GM23338 (cell line): Measurements from ENCODE around the gene SH3BP4. TPM values are rescaled to one million over a fixed set of nuclear protein-coding genes. Genes with fewer than 3 reads are reported as not detected.
A peak's percentile ranks its signal among the peaks of the same experiment; 100 is the strongest.

ENCODE experiments used
- ATAC-seq: fragments of 200-7000 bp; cut with Tn5 transposase; 3 replicates; pipeline ENCODE4 v1.9.1; 2020
- DNase-seq: peaks from one replicate; pipeline ENCODE4 v3.0.0-alpha.2; 2015; ENCODE audit warnings: low spot score
- H2AFZ ChIP-seq: fragments of 200-600 bp; sonication (generic); 2 replicates; pipeline ENCODE4 v1.8.0; 2016; ENCODE audit warnings: antibody characterized with exemption, mild to moderate bottlenecking, moderate library complexity
- H3F3A ChIP-seq: fragments of 200-600 bp; sonication (generic); replicated peaks from 2 replicates; pipeline ENCODE4 v1.8.0; 2017; ENCODE audit warnings: antibody characterized with exemption, mixed run types, low read depth
- H3K27ac ChIP-seq: fragments of 200-600 bp; sonication (generic); 2 replicates; pipeline ENCODE4 v1.6.1; 2016; ENCODE audit warnings: low read depth
- H3K27me3 ChIP-seq: fragments of 200-600 bp; sonication (generic); 2 replicates; pipeline ENCODE4 v1.8.0; 2016; ENCODE audit warnings: mild to moderate bottlenecking, mixed run types, moderate library complexity; ENCODE audit not compliant: insufficient read depth
- H3K36me3 ChIP-seq: fragments of 200-600 bp; sonication (generic); 2 replicates; pipeline ENCODE4 v1.8.0; 2016; ENCODE audit warnings: mild to moderate bottlenecking; ENCODE audit not compliant: insufficient read depth
- H3K4me1 ChIP-seq: fragments of 200-600 bp; sonication (generic); 2 replicates; pipeline ENCODE4 v1.8.0; 2016; ENCODE audit warnings: mild to moderate bottlenecking, moderate library complexity; ENCODE audit not compliant: insufficient read depth
- H3K4me2 ChIP-seq: fragments of 200-600 bp; sonication (generic); 2 replicates; pipeline ENCODE4 v1.7.1; 2017; ENCODE audit warnings: mixed run types
- H3K4me3 ChIP-seq: fragments of 200-600 bp; sonication (generic); 2 replicates; pipeline ENCODE4 v1.6.1; 2016; ENCODE audit warnings: mixed run types
- H3K79me2 ChIP-seq: fragments of 200-600 bp; sonication (generic); replicated peaks from 2 replicates; pipeline ENCODE4 v1.8.0; 2017; ENCODE audit warnings: mild to moderate bottlenecking; ENCODE audit not compliant: insufficient read depth
- H3K9me2 ChIP-seq: fragments of 200-600 bp; sonication (generic); 2 replicates; pipeline ENCODE4 v1.8.0; 2017; ENCODE audit not compliant: insufficient read depth
- H4K20me1 ChIP-seq: fragments of 200-600 bp; sonication (generic); replicated peaks from 2 replicates; pipeline ENCODE4 v1.8.0; 2017; ENCODE audit warnings: mild to moderate bottlenecking; ENCODE audit not compliant: insufficient read depth
- H3K27ac Mint-ChIP-seq: 2 replicates; pipeline ENCODE4 v1.8.0; 2020; ENCODE audit warnings: inconsistent platforms, mild to moderate bottlenecking, moderate library complexity, mixed read lengths
- H3K27me3 Mint-ChIP-seq: 3 replicates; pipeline ENCODE4 v1.8.0; 2022; ENCODE audit warnings: low read depth, mild to moderate bottlenecking, moderate library complexity, mixed read lengths, inconsistent platforms; ENCODE audit not compliant: insufficient read depth, poor library complexity
- H3K36me3 Mint-ChIP-seq: 3 replicates; pipeline ENCODE4 v1.8.0; 2021; ENCODE audit warnings: low read depth, mild to moderate bottlenecking, inconsistent platforms, moderate library complexity, mixed read lengths
- H3K4me1 Mint-ChIP-seq: 3 replicates; pipeline ENCODE4 v1.8.0; 2020; ENCODE audit warnings: mild to moderate bottlenecking, inconsistent platforms, mixed read lengths
- H3K4me3 Mint-ChIP-seq: 3 replicates; pipeline ENCODE4 v1.8.0; 2021; ENCODE audit warnings: moderate library complexity, mild to moderate bottlenecking, inconsistent platforms, mixed read lengths
- H3K9me3 Mint-ChIP-seq: 3 replicates; pipeline ENCODE4 v1.8.0; 2020; ENCODE audit warnings: moderate library complexity, mild to moderate bottlenecking, inconsistent platforms, mixed read lengths
- CTCF ChIP-seq, 2 experiments: fragments of 200-600 bp in 1 of 2; sonication (generic) in 1 of 2; conservative IDR thresholded peaks; 2 replicates each; pipeline versions ENCODE4 v1.5.1 to v1.6.1; 2016 to 2017; ENCODE audit warnings: antibody characterized with exemption in 2 of 2, low read depth in 2 of 2, mild to moderate bottlenecking in 2 of 2, moderate library complexity in 1 of 2
- POLR2AphosphoS5 ChIP-seq: IDR thresholded peaks from 2 replicates; pipeline ENCODE4 v1.6.1; 2016; ENCODE audit warnings: antibody characterized with exemption, low read depth
- REST ChIP-seq: IDR thresholded peaks from one replicate; pipeline ENCODE4 v1.6.1; 2018; ENCODE audit warnings: antibody characterized with exemption; ENCODE audit not compliant: unreplicated experiment
- ZNF462 ChIP-seq: fragments of 250-450 bp; sonication (Bioruptor Pico); IDR thresholded peaks from 2 replicates; pipeline ENCODE4 v1.5.0; 2020; ENCODE audit warnings: mild to moderate bottlenecking, moderate library complexity
- polyA plus RNA-seq: library from polyadenylated mRNA; unstranded; fragments of >200 nt; fragmentation: Nextera tagmentation; extraction: Ambion mirVana; gene quantifications from 2 replicates; pipeline ENCODE4 v1.2.1, GENCODE V29; 2016
- total RNA-seq: library from RNA; depleted of rRNA; stranded (reverse); fragments of >200 nt; shearing (Covaris generic); gene quantifications from 2 replicates; pipeline ENCODE4 v1.2.3, GENCODE V29; 2014

The SH3BP4 gene
- total and polyA plus RNA-seq, 2 experiments from 2014 or later, result 15.6 to 50.9 TPM

GRCh38 chr2:234916674-234917073 lies 35.1 kb upstream of the SH3BP4 start:
- H4K20me1 ChIP-seq, result no peaks in the 10 kb centered on the region
- H3K9me2 ChIP-seq, result no peaks in the 10 kb centered on the region
- H3K27me3 ChIP-seq, result no peaks in the 10 kb centered on the region
- H3K79me2 ChIP-seq, result no peaks in the 10 kb centered on the region
- no peak overlapping the region for H3K27ac Mint-ChIP-seq
- DNase-seq (no peak), ATAC-seq (peak; percentile 45; the same call in 2 of the 3 replicates)
- TF ChIP-seq REST (no peak), ZNF462 (CRISPR knock-in tag) (no peak), CTCF (conservative IDR thresholded peaks at IDR 0.05; ENCODE audit: low read depth in 2 of 2) (peak; percentile 37 to 44), POLR2AphosphoS5 (no peak)
- H3K4me3 Mint-ChIP-seq, result no peak overlapping the region
- no peaks in the 10 kb centered on the region for H3K27me3 Mint-ChIP-seq
- no peaks in the 10 kb centered on the region for H3F3A ChIP-seq
- no peak overlapping the region for H3K27ac ChIP-seq
- no peak overlapping the region for H2AFZ ChIP-seq
- no peak overlapping the region for H3K4me2 ChIP-seq
- H3K4me1 ChIP-seq, result peaks cover 17% of the 10 kb centered on the region
- H3K36me3 ChIP-seq, result no peaks in the 10 kb centered on the region
- H3K36me3 Mint-ChIP-seq, result peaks cover 2% of the 10 kb centered on the region; the same call in 1 of the 3 replicates
- H3K9me3 Mint-ChIP-seq, result no peaks in the 10 kb centered on the region; the same call in 2 of the 3 replicates
- no peak overlapping the region for H3K4me3 ChIP-seq
- H3K4me1 Mint-ChIP-seq, result peaks cover 15% of the 10 kb centered on the region
